ENCODE results near the gene EOLA2.
"Not testable (repeated sequence)": the region's sequence is repeated elsewhere in the genome, so short reads cannot be mapped to it uniquely, and the experiment has no call there.

The EOLA2 gene

GRCh38 chrX:149938427-149938880 is at the start of gene EOLA2:
TSS of gene EOLA2 (minus strand) at chrX:149938491. CDS start at chrX:149933874, 4,617 bp downstream.
- DNase-seq = peak; percentile 80

- no peak for DNase-seq
Observed at GRCh38 chrX:149987613-149988012, 49.3 kb upstream of the EOLA2 start.

GRCh38 chrX:149984411-149984810 is 46.1 kb upstream of the EOLA2 start:
- DNase-seq = no peak

- no peak for DNase-seq
Observed at GRCh38 chrX:149982310-149982709, 44.0 kb upstream of the EOLA2 start.

GRCh38 chrX:149979126-149979644 is 40.9 kb upstream of the EOLA2 start:
- no peak for DNase-seq

GRCh38 chrX:149962859-149963757 is 24.8 kb upstream of the EOLA2 start:
- DNase-seq = no peak

- no peak for DNase-seq
Observed at GRCh38 chrX:149962010-149962409, 23.7 kb upstream of the EOLA2 start.

- no peak for DNase-seq
Observed at GRCh38 chrX:149961572-149961971, 23.3 kb upstream of the EOLA2 start.

- DNase-seq = no peak
Observed at GRCh38 chrX:149950681-149951080, 12.4 kb upstream of the EOLA2 start.

GRCh38 chrX:149949743-149950436 is 11.6 kb upstream of the EOLA2 start:
- DNase-seq = no peak

- DNase-seq = no peak
Observed at GRCh38 chrX:149948016-149948415, 9.7 kb upstream of the EOLA2 start.

GRCh38 chrX:149946932-149947331 is 8.6 kb upstream of the EOLA2 start:
- DNase-seq = not testable (repeated sequence)

GRCh38 chrX:149945820-149946219 is 7.5 kb upstream of the EOLA2 start:
- not testable (repeated sequence) for DNase-seq

- not testable (repeated sequence) for DNase-seq
Observed at GRCh38 chrX:149945087-149945670, 6.9 kb upstream of the EOLA2 start.

- not testable (repeated sequence) for DNase-seq
Observed at GRCh38 chrX:149940674-149941024, 2.4 kb upstream of the EOLA2 start.

- peak; percentile 72 for DNase-seq
Observed at GRCh38 chrX:149939905-149940673, 1.8 kb upstream of the EOLA2 start.

GRCh38 chrX:149939655-149939904 is 1.3 kb upstream of the EOLA2 start:
- no peak for DNase-seq

- DNase-seq = peak; percentile 15
Observed at GRCh38 chrX:149938881-149939654, 777 bp upstream of the EOLA2 start.

- DNase-seq = no peak
Observed at GRCh38 chrX:149937871-149938426, 342 bp downstream of the EOLA2 start.

- not testable (repeated sequence) for DNase-seq
Observed at GRCh38 chrX:149937328-149937727, 963 bp downstream of the EOLA2 start.

GRCh38 chrX:149933547-149933946 is 4.7 kb downstream of the EOLA2 start:
- DNase-seq = not testable (repeated sequence)

GRCh38 chrX:149932970-149933369 is 5.3 kb downstream of the EOLA2 start:
- DNase-seq = not testable (repeated sequence)
